A673 (cell line): ENCODE measurements around the gene LCE6A. TPM values are rescaled to one million over a fixed set of nuclear protein-coding genes. Genes with fewer than 3 reads are reported as not detected.

Experiments
- BruUV-seq: library from RNA; stranded (reverse); fragments of 400-500 nt; replicated peaks from 2 replicates; lab custom pipeline; 2021; lab: Mats Ljungman, UMichigan
- CTCF ChIA-PET: fragments of 300-600 bp; sonication (Branson Sonifier 250); formaldehyde crosslinking; loops from one replicate; lab custom pipeline; 2022; ENCODE audit warnings: antibody characterized with exemption; lab: Charles Lee
- POLR2A ChIA-PET: fragments of 300-600 bp; sonication (Branson Sonifier 250); formaldehyde crosslinking; loops from one replicate; lab custom pipeline; 2022; ENCODE audit warnings: antibody characterized with exemption; ENCODE audit not compliant: low non-redundant PET; lab: Charles Lee
- DNase-seq: peaks from one replicate; pipeline ENCODE4 v3.0.0-alpha.2; 2015; ENCODE audit warnings: low spot score
- H3K27ac ChIP-seq: fragments of 200-600 bp; sonication (generic); 2 replicates; pipeline ENCODE4 v1.5.1; 2016; ENCODE audit warnings: mixed run types, low read depth, mild to moderate bottlenecking, mixed read lengths, antibody characterized with exemption, low read length; ENCODE audit not compliant: poor library complexity, severe bottlenecking
- H3K27me3 ChIP-seq: fragments of 200-600 bp; sonication (generic); replicated peaks from 2 replicates; pipeline ENCODE4 v1.6.1; 2017; ENCODE audit warnings: mixed run types, low read depth, mild to moderate bottlenecking, mixed read lengths, antibody characterized with exemption, low read length; ENCODE audit not compliant: insufficient read depth, poor library complexity
- H3K36me3 ChIP-seq: fragments of 200-600 bp; sonication (generic); 2 replicates; pipeline ENCODE4 v1.6.1; 2016; ENCODE audit warnings: mixed run types, mild to moderate bottlenecking, mixed read lengths, antibody characterized with exemption, low read length; ENCODE audit not compliant: insufficient read depth, poor library complexity, severe bottlenecking
- H3K4me1 ChIP-seq: fragments of 200-600 bp; sonication (generic); 2 replicates; pipeline ENCODE4 v1.6.1; 2017; ENCODE audit warnings: mixed run types, mild to moderate bottlenecking, mixed read lengths, antibody characterized with exemption, low read length; ENCODE audit not compliant: insufficient read depth, poor library complexity, severe bottlenecking
- H3K4me3 ChIP-seq: fragments of 200-600 bp; sonication (generic); 2 replicates; pipeline ENCODE4 v1.5.1; 2016; ENCODE audit warnings: low read depth, mixed run types, mild to moderate bottlenecking, mixed read lengths, low read length; ENCODE audit not compliant: poor library complexity, severe bottlenecking
- H3K9me3 ChIP-seq: fragments of 200-600 bp; sonication (generic); 2 replicates; pipeline ENCODE4 v1.6.1; 2016; ENCODE audit warnings: mixed run types, low read depth, mild to moderate bottlenecking, mixed read lengths, antibody characterized with exemption, low read length; ENCODE audit not compliant: poor library complexity, severe bottlenecking
- EZH2 ChIP-seq: fragments of 200-600 bp; sonication (generic); IDR thresholded peaks from 2 replicates; pipeline ENCODE4 v1.6.1; 2017; ENCODE audit warnings: borderline replicate concordance, low read depth, mild to moderate bottlenecking, mixed read lengths, antibody characterized with exemption, low read length; ENCODE audit not compliant: poor library complexity, severe bottlenecking
- intact Hi-C: fragments of 100-400 bp; cut with micrococcal nuclease; formaldehyde crosslinking; loops from one replicate; pipeline ENCODE4 v1.10.0; 2022; ENCODE audit not compliant: unreplicated experiment
- total RNA-seq: library from RNA; stranded (reverse); gene quantifications from 2 replicates; pipeline ENCODE4 v1.2.3, GENCODE V29; 2021
- TF ChIP-seq, protein P1 (sequence below): fragments of 300-800, 200-600 bp; sonication (generic); conservative IDR thresholded peaks from 2 replicates; pipeline ENCODE4 v1.5.1; 2017; ENCODE audit warnings: low read depth, mild to moderate bottlenecking, antibody characterized with exemption, low read length, moderate library complexity, mixed read lengths

The LCE6A gene
- total RNA-seq, 1 experiment from 2014 or later = not detected

- peaks cover 12% of the 10 kb centered on the region for H3K27me3 ChIP-seq
- no peak for DNase-seq
- no peak for TF ChIP-seq EZH2
- TF ChIP-seq, protein P1, sequence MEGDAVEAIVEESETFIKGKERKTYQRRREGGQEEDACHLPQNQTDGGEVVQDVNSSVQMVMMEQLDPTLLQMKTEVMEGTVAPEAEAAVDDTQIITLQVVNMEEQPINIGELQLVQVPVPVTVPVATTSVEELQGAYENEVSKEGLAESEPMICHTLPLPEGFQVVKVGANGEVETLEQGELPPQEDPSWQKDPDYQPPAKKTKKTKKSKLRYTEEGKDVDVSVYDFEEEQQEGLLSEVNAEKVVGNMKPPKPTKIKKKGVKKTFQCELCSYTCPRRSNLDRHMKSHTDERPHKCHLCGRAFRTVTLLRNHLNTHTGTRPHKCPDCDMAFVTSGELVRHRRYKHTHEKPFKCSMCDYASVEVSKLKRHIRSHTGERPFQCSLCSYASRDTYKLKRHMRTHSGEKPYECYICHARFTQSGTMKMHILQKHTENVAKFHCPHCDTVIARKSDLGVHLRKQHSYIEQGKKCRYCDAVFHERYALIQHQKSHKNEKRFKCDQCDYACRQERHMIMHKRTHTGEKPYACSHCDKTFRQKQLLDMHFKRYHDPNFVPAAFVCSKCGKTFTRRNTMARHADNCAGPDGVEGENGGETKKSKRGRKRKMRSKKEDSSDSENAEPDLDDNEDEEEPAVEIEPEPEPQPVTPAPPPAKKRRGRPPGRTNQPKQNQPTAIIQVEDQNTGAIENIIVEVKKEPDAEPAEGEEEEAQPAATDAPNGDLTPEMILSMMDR = no peak
- H3K9me3 ChIP-seq = no peaks in the 10 kb centered on the region
- intact Hi-C loops = no loop called here
- POLR2A ChIA-PET = no interaction called here
- no peaks in the 10 kb centered on the region for H3K4me1 ChIP-seq
- no peak overlapping the region for H3K4me3 ChIP-seq
- CTCF ChIA-PET = no interaction called here
- no peaks in the 10 kb centered on the region for H3K36me3 ChIP-seq
- no TSS peak for BruUV-seq
- no peak overlapping the region for H3K27ac ChIP-seq
These were observed 38.3 kb downstream of the LCE6A start for GRCh38 chr1:152880907-152881306.

- no TSS peak for BruUV-seq
- no peak for DNase-seq
- CTCF ChIA-PET = no interaction called here
- TF ChIP-seq, protein P1 = no peak
- TF ChIP-seq EZH2 = no peak
- Histone ChIP-seq H3K4me1 (no peaks in the 10 kb centered on the region), H3K27me3 (peaks cover 12% of the 10 kb centered on the region), H3K27ac (no peak overlapping the region), H3K36me3 (no peaks in the 10 kb centered on the region), H3K4me3 (no peak overlapping the region), H3K9me3 (no peaks in the 10 kb centered on the region)
- POLR2A ChIA-PET = no interaction called here
- intact Hi-C loops = no loop called here
These were observed 41.4 kb downstream of the LCE6A start for GRCh38 chr1:152884085-152884484.

DNA sequence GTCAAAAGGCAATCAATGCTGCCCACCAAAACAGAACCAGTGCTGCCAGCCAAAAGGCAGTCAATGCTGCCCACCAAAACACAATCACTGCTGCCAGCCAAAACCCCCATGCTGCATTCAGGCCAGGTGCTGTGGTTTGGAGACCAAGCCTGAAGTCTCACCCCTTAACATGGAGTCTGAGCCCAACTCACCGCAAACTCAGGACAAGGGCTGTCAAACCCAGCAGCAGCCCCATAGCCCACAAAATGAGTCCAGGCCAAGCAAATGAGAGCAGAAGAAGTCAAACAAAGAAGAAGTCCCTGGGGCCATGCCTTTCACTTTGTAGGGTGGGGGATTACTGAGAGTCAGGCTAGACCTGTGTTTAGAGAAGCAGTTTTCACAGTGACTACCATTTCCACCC, 41.9 kb downstream of the LCE6A start:
- ChIA-PET POLR2A (no interaction called here), CTCF (no interaction called here)
- no peak overlapping the region for H3K27ac ChIP-seq
- H3K4me3 ChIP-seq = no peak overlapping the region
- DNase-seq = no peak
- BruUV-seq = no TSS peak
- H3K36me3 ChIP-seq = no peaks in the 10 kb centered on the region
- no peaks in the 10 kb centered on the region for H3K4me1 ChIP-seq
- intact Hi-C loops = no loop called here
- no peaks in the 10 kb centered on the region for H3K9me3 ChIP-seq
- TF ChIP-seq EZH2 = no peak
- TF ChIP-seq, protein P1 = no peak
- peaks cover 12% of the 10 kb centered on the region for H3K27me3 ChIP-seq
